H54 (cell line): Measurements from ENCODE around the gene MMADHC.

Experiments
- DNase-seq: peaks from one replicate; pipeline ENCODE4 v3.0.0; 2011; ENCODE audit warnings: low spot score, mixed read lengths; ENCODE audit not compliant: insufficient read length
- FAIRE-seq: peaks from 3 replicates; lab custom pipeline; 2011; peaks lifted over from hg19 to GRCh38; lab: Jason Lieb, UNC
- POLR2A ChIP-seq: IDR thresholded peaks from 2 replicates; pipeline ENCODE4 v1.6.1; 2011; ENCODE audit warnings: low read depth, mild to moderate bottlenecking, low read length

MMADHC gene

DNA sequence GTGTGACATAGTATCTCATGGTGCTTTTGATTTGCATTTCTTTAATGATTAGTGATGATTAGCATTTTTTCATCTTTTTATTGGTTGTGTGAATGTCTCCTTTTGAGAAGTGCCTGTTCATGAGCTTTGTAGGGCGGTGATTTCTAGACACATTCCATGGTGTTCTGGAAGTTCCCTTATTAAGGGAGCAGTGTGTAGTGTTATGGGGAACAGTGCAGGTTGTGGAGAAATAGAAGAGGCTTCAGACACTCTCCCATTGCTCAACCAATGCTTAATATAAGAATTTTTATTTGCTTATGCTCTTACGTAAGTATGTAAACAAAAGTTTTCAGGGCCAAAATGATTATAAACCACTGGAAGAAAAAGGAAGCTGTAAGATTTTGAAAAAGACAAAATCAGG, 34.7 kb downstream of the MMADHC start:
- TF ChIP-seq POLR2A, result no peak
- DNase-seq (no peak), FAIRE-seq (no peak)

DNA sequence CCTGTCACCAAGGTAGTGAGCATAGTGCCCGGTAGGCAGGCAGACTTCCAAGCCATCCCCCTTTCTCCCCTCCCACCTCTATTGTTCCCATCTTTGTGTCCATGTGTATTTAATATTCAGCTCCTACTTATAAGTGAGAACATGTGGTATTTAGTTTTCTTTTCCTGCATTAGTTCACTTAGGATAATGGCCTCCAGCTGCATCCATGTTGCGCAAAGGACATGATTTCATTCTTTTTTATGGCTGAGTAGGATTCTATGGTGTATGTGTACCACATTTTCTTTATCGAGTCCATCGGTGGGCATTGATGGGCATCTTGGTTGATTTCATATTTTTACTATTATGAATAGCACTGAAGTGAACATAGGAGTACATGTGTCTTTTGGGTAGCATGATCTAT, 35.3 kb downstream of the MMADHC start:
- DNase-seq (no peak), FAIRE-seq (no peak)
- no peak for TF ChIP-seq POLR2A

DNA sequence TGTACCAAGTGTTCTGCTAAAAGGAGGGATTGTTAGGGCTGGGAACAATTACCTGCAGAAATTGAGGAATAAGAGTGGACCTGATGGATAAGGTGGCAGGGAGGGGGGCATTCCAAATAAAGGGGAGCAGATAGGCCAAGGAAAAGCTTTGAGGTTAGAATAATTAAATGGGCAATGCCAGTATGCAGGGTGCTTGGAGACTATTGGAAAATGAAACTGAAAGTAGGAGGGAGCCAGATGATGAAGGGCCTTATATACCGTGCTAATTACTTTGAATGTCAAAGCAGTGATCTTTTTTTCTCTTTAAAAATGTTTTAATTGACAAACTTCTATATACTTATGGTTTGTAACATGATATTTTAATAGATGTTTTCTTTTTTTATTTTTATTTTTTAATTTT, 42.9 kb downstream of the MMADHC start:
- no peak for TF ChIP-seq POLR2A
- FAIRE-seq, result no peak
- no peak for DNase-seq

DNA sequence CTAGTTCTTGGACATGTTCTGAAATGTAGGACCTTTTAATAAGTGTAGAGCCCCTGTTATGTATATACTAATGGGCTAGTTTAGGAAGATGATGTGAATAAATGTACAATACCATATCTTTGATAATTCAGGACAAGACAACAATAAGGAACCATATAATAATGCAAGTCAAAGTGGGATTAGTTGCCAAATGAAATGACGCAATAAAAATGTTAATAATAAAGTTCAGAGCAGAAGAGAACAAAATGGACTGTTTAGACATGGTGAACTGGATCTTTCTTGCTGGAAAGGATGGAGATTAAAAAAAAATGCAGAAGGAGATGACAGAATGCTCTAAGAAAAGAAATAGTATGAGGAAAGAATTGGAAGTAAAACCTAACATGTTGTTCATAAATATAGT, 43.7 kb downstream of the MMADHC start:
- no peak for TF ChIP-seq POLR2A
- FAIRE-seq (no peak), DNase-seq (no peak)

DNA sequence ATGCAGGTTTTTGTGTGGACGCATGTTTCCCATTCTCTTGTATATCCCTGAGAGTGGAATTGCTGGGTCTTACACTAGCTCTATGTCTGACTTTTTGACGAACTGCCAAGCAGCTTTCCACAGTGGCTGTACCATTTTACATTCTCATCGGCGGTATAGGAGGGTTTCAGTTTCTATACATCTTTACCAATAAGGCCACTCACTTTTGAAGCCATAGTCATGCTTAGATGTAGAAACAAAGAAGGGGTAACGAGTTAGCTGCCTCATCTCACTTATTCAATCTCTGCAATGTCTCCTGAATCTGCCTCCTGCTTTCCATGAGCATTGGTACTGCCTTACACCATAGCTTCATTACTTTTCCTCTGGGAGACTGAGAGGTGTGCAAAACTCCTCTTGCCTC, 47.4 kb downstream of the MMADHC start:
- no peak for DNase-seq
- no peak for TF ChIP-seq POLR2A
- FAIRE-seq, result no peak

DNA sequence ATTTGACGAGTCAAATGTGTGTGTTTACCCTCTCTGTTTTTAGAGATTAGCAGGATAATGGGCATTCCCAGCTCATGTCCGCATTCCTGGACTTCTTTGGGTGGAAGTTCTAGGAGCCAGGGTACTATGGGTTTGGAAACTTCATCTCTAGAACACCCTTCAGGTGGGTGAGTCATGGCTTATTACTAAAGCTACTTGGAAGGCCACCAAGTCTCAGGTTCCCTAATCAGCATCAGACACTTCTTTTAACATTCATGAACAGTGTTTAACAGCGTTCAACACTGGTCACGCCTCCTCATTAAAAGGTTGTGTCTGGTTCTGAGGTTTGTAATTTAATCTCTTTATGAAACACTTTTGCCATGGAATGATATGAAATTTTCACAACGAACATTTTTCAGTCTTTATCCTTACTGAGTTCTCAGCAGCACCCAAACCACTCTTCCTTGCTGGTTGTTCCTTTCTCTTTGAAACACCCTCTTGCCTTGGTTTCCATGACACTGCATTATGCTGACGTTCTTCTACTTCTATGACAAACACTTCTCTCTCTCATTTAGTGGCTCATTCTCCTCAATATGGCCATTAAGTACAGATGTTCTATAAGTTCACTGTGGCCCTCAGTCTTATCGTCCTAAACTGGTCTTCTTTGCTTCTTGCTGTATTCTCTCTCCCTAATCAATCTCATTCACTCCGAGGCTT, 49.3 kb downstream of the MMADHC start:
- no peak for TF ChIP-seq POLR2A
- no peak for DNase-seq
- FAIRE-seq, result no peak

DNA sequence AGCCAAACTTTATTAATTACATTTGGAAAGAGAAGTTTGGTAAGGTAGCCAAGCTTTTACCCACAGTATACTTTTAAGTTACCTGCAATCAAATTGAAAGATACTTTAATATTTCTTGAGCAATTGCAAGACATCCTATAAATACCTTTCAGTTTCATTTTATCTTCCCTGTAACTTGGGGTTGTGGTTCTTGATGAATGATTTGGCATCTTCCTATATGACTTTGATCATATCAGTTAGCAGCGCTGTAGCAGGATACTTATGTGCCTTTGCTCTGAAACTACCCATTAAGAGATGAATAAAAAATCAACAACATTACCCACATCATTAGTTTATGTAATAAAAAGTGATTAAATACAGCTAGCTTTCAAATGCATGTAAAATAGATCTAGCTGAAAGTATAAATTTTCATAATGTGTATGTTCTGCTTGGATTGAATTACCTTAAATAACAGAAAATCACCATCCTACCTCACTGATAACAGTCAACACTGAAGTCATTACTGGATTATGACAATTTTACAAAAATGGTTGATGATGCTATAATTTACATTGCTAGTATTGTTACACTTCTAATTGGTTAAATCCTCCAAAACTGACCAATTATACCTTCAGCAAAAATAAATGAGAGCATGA, 50.4 kb downstream of the MMADHC start:
- DNase-seq, result no peak
- no peak for FAIRE-seq
- TF ChIP-seq POLR2A, result no peak

DNA sequence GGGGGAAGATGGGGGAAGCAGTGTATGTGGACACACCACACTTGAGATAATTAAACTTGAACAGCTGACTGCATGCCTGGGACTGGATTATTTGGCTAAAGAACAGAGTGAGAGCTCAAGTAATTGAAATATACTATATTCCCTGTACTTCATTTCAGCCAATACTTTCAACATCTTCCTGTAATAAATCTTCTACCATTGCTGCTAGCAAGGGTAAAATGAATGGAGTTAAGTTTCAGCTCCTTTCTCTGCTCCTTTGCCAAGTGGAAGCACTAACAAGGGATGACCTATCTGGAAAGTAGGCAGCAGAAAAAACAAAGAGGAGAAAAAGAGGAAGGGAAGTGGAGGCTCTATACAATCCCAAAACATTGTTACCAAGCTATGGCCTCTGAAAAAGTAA, 50.9 kb downstream of the MMADHC start:
- no peak for DNase-seq
- TF ChIP-seq POLR2A, result no peak
- no peak for FAIRE-seq

DNA sequence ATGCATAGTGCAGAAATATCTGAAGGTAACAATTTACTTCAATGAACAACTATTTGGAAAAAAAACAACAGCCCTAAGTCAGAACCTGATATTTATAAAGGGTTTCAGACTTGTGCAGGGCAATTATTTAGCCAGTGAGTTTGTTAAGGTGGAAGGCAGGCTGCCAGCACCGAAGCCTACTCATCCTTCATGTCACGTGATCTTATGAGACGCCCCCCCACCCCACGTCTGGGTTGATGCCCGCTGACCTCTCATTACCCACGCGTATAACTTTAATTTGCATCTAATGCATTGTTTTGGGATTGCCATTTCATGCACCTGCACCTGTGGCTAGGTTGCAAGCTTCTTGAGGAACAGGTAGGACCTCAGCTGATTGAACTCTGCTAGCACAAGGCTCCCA, 52.9 kb downstream of the MMADHC start:
- DNase-seq (no peak), FAIRE-seq (no peak)
- no peak for TF ChIP-seq POLR2A

DNA sequence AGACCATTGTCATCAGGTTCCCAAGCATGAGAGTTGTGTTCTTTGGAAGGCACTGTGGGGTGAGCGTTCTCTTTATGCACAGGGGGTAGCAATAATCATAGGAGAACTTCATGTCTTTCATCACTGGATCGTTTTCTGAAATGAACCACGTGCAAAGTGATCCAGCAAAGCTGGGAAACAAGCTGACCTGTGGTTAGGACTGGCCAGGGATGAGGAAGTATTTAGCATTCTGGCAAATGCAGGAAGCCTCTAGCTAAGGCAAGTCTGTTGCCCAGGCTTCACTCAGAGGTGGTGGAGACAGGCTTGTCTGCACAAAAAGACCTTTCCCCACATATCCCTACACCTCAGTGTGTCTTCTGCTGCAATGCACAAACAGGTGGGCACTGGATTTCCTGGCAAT, 58.6 kb downstream of the MMADHC start:
- FAIRE-seq, result no peak

DNA sequence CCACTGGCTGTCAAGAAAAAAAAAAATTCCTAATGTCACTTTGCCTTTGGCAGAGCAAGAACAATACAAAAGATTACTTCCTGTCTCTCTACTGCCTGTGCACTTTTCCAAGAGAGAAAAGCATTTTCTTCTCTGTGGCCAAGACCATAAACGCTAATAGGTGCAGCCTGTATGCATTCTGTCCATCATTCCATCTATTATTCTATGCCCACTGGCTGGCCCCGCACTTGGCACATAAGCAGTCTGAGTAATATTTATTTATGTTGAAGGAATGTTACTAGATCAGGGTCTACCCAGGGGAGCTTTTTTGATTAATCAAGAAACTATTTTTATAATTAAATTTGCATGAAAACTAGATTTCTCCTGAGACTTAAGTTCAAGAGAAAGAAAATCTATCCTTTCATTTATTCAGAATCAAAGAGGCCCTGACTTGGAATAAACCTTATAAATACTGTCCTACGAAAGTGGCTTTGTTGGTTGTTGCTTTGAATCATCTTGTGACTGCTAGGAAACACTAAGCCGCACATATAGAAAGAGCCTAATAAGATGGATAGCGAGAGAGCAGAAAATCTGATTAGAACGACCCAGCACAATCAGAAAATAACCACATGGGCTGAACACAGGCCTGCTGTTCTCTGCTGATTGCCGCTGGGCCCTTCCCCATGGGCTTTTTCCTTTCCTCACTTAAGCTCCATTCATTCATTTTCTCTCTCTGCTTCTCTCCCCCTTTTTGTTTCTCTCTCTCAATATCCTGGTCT, 59.4 kb downstream of the MMADHC start:
- no peak for TF ChIP-seq POLR2A
- FAIRE-seq (no peak), DNase-seq (no peak)

More for the DNA sequence above, 58.6 kb downstream of the MMADHC start:
- DNase-seq, result no peak
- no peak for TF ChIP-seq POLR2A

DNA sequence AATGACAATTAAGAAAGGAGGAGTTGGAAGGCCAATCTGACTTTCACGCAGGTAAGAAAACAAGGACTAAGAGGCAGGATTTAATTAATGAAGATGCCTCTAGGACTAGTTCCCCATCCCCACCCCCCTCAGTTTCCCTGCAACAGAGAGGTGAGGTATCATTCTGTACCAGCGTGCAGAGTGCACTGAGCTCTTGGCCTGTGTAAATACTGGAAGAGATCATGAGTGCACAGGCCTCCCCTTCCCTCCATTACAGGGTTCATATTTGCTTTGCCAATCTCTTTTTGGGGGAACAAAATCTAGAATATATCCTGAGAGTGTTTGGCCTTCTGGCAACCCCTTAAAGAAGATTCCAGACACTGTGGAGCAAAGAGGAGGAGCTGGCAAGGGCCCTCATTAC, 60.9 kb downstream of the MMADHC start:
- no peak for TF ChIP-seq POLR2A
- FAIRE-seq, result no peak

DNA sequence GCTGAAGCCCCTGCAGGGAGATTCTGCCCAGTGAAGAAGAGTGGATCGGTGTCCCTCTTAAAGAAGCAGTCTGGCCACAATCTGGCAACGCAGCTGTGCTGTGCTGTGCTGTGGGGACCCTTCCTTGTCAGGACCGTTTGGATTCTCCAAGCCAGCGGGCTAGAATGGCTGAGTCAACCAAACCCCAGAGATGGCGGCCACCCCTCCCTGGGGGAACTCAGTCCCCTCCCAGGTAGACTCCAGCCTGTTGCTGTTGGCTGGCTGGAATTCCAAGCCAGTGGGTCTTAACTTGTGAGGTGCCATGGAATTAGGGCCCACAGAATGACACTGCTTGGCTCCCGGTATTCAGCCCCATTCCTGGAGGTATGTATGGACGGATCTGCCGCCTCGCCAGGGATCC, 62.3 kb downstream of the MMADHC start:
- TF ChIP-seq POLR2A, result no peak

More for the DNA sequence above, 60.9 kb downstream of the MMADHC start:
- no peak for DNase-seq

More for the DNA sequence above, 62.3 kb downstream of the MMADHC start:
- DNase-seq (no peak), FAIRE-seq (no peak)
